Thymus (tissue), 11 donors: ENCODE results near the gene ADAM17. TPM values are rescaled to one million over a fixed set of nuclear protein-coding genes. Genes with fewer than 3 reads are reported as not detected.
A peak's percentile ranks its signal among the peaks of the same experiment; 100 is the strongest.
"Not testable (repeated sequence)": the region's sequence is repeated elsewhere in the genome, so short reads cannot be mapped to it uniquely, and the experiment has no call there.

Experiments
- DNase-seq, 9 donors: peaks; one replicate each; pipeline ENCODE4 v3.0.0-alpha.2; 2013; ENCODE audit warnings: low spot score in 9 of 9, low read depth in 6 of 9, missing footprints in 1 of 9
- H3K27ac ChIP-seq, 2 donors: one replicate each; pipeline ENCODE4 v1.5.1; 2013; ENCODE audit warnings: control low read depth in 1 of 2, low read depth in 1 of 2, low read length in 1 of 2, mild to moderate bottlenecking in 1 of 2, moderate library complexity in 1 of 2
- H3K27me3 ChIP-seq, 2 donors: one replicate each; pipeline ENCODE4 v1.5.1; 2013; ENCODE audit warnings: low read length in 1 of 2; ENCODE audit not compliant: control insufficient read depth in 2 of 2, insufficient read depth in 1 of 2
- H3K36me3 ChIP-seq, 2 donors: one replicate each; pipeline ENCODE4 v1.5.1; 2013; ENCODE audit warnings: low read length in 1 of 2, mild to moderate bottlenecking in 1 of 2, moderate library complexity in 1 of 2; ENCODE audit not compliant: control insufficient read depth in 2 of 2, insufficient read depth in 2 of 2
- H3K4me1 ChIP-seq, 2 donors: one replicate each; pipeline ENCODE4 v1.5.1; 2013; ENCODE audit warnings: low read length in 2 of 2; ENCODE audit not compliant: control insufficient read depth in 2 of 2, insufficient read depth in 2 of 2
- H3K4me3 ChIP-seq, 2 donors: one replicate each; pipeline ENCODE4 v1.5.1; 2013; ENCODE audit warnings: low read length in 2 of 2, control low read depth in 1 of 2, mild to moderate bottlenecking in 1 of 2
- H3K9me3 ChIP-seq, 2 donors: one replicate each; pipeline ENCODE4 v1.5.1; 2013; ENCODE audit warnings: low read length in 1 of 2, mild to moderate bottlenecking in 1 of 2; ENCODE audit not compliant: control insufficient read depth in 2 of 2, insufficient read depth in 1 of 2
- WGBS: extraction: QIAGEN DNeasy Blood & Tissue Kit; methylation state at CpG from one replicate; pipeline ENCODE4 v1.1.7; 2013; 5-methylcytosine and 5-hydroxymethylcytosine counted together
- polyA plus RNA-seq: library from polyadenylated mRNA; stranded (reverse); fragments of 200-250 nt; gene quantifications from one replicate; pipeline ENCODE4 v1.2.3, GENCODE V29; 2013
- total RNA-seq: library from RNA; stranded (reverse); fragments of 120-200 nt; gene quantifications from one replicate; pipeline ENCODE4 v1.2.4, GENCODE V29; 2013
- donor health status: healthy.

Gene ADAM17
- total and polyA plus RNA-seq, 2 donors = 14.0 to 16.7 TPM

GRCh38 chr2:9554921-9555296, 721 bp downstream of the ADAM17 start:
- Histone ChIP-seq H3K4me1 (peaks cover 11 to 18% of the 10 kb centered on the region in 2 donors), H3K27me3 (no peaks in the 10 kb centered on the region), H3K27ac (peak overlapping the region; percentile 93), H3K36me3 (peaks cover 2 to 5% of the 10 kb centered on the region in 2 donors), H3K9me3 (peaks cover 0 to 6% of the 10 kb centered on the region in 2 donors), H3K4me3 (peak overlapping the region; percentile 68 to 100)
- under 1% methylated on average over 9 of the region's 9 CpGs for WGBS
- DNase-seq = peak in 7 of 9 donors; percentile 8 to 76 (median 42)

DNA sequence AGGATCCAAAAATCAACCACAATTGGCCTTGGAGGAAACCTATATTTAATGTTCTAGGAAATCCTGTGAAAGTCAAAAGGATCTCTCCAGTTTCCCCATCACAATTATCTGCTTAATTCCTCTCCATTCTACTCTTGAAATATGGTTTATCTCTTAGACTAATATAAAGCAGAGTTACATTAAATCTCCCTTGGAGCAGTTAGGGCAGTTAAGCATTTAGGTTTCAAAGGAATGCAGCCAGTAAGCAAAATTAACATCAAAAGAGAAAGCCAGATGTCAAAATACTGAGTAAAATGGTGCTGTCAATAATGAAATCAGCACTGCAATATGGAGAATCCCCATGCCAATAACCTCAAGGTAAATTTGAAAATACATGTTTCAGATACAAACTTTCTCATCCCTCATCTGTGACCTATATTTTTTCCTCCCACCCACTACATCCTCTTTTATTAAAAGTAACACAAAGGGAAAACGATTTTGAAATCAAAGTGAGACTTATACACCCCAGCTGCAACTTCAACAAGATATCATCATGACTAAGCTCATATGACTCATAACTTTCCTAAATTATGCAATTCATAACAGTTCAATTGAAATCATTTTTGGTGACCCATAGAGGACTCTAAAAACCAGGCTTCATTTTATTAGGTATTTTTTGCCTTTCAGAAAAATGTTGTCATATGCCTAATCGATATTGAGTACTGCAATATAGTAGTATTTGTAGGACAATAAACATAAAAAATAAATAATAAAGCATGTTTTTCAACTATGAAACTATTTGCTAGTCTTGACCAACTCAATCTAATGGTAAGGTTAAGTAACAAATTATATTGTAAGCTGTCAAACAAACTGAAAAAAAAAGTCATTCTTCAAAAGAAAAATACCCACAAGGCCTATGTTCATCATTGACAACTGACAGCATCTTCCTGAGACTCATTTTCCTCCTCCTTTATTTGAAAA, 3.1 kb downstream of the ADAM17 start:
- Histone ChIP-seq H3K36me3 (no peaks in the 10 kb centered on the region), H3K4me3 (no peak overlapping the region), H3K27me3 (no peaks in the 10 kb centered on the region), H3K27ac (peak overlapping the region in 1 of 2 donors; percentile 76), H3K9me3 (peaks cover 0 to 6% of the 10 kb centered on the region in 2 donors), H3K4me1 (peaks cover 19 to 25% of the 10 kb centered on the region in 2 donors)
- peak in 5 of 9 donors; percentile 19 to 61 (median 21) for DNase-seq
- 44% methylated on average over 2 of the region's 2 CpGs for WGBS

GRCh38 chr2:9550859-9551391, 4.7 kb downstream of the ADAM17 start:
- not testable (repeated sequence) for H3K36me3 ChIP-seq, DNase-seq, H3K4me3 ChIP-seq, H3K27me3 ChIP-seq, H3K9me3 ChIP-seq, H3K27ac ChIP-seq
- H3K4me1 ChIP-seq = peaks cover 24 to 29% of the 10 kb centered on the region in 2 donors
- 94% methylated on average over 7 of the region's 7 CpGs for WGBS

DNA sequence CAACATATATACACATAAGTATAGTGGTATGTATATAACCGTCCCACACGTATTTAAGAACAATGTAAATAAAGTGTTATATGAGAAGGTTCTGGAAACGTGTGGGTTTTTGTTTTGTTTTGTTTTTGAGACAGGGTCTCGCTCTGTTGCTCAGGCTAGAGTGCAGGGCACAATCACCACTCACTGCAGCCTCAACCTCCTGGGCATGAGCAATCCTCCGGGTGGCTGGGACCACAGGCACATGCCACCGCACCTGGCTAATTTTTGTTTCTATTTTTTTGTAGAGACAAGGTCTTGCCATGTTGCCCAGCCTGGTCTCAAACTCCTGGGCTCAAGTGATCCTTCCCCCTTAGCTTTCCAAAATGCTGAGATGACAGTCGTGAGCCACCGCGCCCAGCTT, 6.2 kb downstream of the ADAM17 start:
- Histone ChIP-seq H3K27me3 (no peaks in the 10 kb centered on the region), H3K27ac (no peak overlapping the region), H3K36me3 (no peaks in the 10 kb centered on the region), H3K4me3 (no peak overlapping the region), H3K9me3 (no peaks in the 10 kb centered on the region), H3K4me1 (peaks cover 24 to 28% of the 10 kb centered on the region in 2 donors)
- 96% methylated on average over 9 of the region's 9 CpGs for WGBS
- DNase-seq = no peak

GRCh38 chr2:9548506-9548905, 7.1 kb downstream of the ADAM17 start:
- DNase-seq = peak in 1 of 9 donors; percentile 23
- Histone ChIP-seq H3K27me3 (no peaks in the 10 kb centered on the region), H3K4me1 (peaks cover 20 to 24% of the 10 kb centered on the region in 2 donors), H3K9me3 (no peaks in the 10 kb centered on the region), H3K36me3 (no peaks in the 10 kb centered on the region), H3K4me3 (no peak overlapping the region), H3K27ac (peak overlapping the region in 1 of 2 donors; percentile 35)
- 92% methylated on average over 2 of the region's 2 CpGs for WGBS

- Histone ChIP-seq H3K9me3 (no peaks in the 10 kb centered on the region), H3K27me3 (no peaks in the 10 kb centered on the region), H3K4me3 (no peak overlapping the region), H3K4me1 (peaks cover 20 to 21% of the 10 kb centered on the region in 2 donors), H3K36me3 (peaks cover 0 to 3% of the 10 kb centered on the region in 2 donors), H3K27ac (no peak overlapping the region)
- WGBS = 97% methylated on average over 5 of the region's 5 CpGs
- no peak for DNase-seq
These were observed 8.2 kb downstream of the ADAM17 start for GRCh38 chr2:9547262-9547991.

DNA sequence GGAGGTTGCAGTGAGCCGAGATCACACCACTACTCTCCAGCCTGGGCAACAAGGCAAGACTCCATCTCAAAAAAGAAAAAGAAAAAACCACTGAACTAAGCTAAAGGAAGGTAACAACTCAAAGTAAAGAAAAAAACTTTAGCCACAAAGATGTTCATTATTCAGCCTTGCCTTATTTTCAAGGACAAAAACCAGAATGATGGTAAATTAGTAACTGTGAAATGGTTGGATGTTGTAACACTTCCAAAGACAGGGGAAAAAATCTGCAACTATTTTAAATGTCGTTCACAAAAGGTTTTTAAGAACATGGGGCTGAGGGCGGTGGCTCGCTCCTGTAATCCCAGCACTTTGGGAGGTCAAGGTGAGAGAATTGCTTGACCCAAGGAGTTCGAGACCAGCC, 10.1 kb downstream of the ADAM17 start:
- DNase-seq = no peak
- Histone ChIP-seq H3K9me3 (no peaks in the 10 kb centered on the region), H3K27ac (no peak overlapping the region), H3K36me3 (peaks cover 0 to 5% of the 10 kb centered on the region in 2 donors), H3K4me1 (peaks cover 13 to 16% of the 10 kb centered on the region in 2 donors), H3K27me3 (no peaks in the 10 kb centered on the region), H3K4me3 (no peak overlapping the region)
- 98% methylated on average over 5 of the region's 5 CpGs for WGBS

DNA sequence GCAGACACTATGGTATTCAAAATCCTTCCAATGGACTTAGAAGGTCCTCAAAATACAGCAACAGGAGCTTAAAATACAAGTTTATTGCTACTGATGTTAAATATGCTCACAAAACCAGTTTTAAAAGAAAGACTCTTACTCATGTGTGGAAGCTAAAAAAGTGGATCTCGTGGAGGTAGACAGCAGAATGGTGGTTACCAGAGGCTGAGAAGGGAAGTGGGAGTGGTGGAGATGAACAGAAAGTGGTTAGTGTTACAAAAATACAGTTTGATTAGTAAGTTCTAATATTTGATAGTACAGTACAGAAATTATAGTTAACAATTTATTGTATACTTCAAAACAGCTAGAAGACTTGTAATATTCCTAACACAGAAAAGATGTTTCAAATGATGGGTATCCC, 12.1 kb downstream of the ADAM17 start:
- Histone ChIP-seq H3K4me3 (no peak overlapping the region), H3K27ac (no peak overlapping the region), H3K9me3 (no peaks in the 10 kb centered on the region), H3K27me3 (no peaks in the 10 kb centered on the region), H3K36me3 (peaks cover 0 to 5% of the 10 kb centered on the region in 2 donors), H3K4me1 (peaks cover 10 to 16% of the 10 kb centered on the region in 2 donors)
- peak in 1 of 9 donors; percentile 20 for DNase-seq
- WGBS = 6% methylated on average over 1 of the region's 1 CpG
